ENCODE data around the gene RAMP2.
"Not testable (repeated sequence)": the region's sequence is repeated elsewhere in the genome, so short reads cannot be mapped to it uniquely, and the experiment has no call there.

DNA sequence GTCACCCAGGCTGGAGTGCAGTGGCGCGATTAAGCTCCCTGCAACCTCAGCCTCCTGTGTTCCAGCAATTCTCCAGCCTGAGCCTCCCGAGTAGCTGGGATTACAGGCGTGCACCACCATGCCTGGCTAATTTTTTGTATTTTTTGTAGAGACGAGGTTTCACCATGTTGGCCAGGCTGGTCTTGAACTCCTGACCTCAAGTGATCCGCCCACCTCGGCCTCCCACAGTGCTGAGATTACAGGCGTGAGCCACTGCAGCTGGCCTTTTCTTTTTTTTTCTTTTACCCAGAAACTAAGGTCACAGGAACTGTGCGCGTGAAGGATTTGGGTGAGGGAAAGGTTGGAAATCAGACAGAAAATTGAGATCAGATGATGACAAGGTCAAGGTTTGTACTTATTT lies 8.9 kb downstream of the RAMP2 start:
- TF ChIP-seq, protein P1, sequence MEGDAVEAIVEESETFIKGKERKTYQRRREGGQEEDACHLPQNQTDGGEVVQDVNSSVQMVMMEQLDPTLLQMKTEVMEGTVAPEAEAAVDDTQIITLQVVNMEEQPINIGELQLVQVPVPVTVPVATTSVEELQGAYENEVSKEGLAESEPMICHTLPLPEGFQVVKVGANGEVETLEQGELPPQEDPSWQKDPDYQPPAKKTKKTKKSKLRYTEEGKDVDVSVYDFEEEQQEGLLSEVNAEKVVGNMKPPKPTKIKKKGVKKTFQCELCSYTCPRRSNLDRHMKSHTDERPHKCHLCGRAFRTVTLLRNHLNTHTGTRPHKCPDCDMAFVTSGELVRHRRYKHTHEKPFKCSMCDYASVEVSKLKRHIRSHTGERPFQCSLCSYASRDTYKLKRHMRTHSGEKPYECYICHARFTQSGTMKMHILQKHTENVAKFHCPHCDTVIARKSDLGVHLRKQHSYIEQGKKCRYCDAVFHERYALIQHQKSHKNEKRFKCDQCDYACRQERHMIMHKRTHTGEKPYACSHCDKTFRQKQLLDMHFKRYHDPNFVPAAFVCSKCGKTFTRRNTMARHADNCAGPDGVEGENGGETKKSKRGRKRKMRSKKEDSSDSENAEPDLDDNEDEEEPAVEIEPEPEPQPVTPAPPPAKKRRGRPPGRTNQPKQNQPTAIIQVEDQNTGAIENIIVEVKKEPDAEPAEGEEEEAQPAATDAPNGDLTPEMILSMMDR (conservative IDR thresholded peaks at IDR 0.05; ENCODE audit: low read depth, low read length), result not testable (repeated sequence)
- not testable (repeated sequence) for TF ChIP-seq EZH2 (IDR thresholded peaks at IDR 0.05; ENCODE audit: low read length, unreplicated experiment)

Measured in PC-3 (cell line).